PFSK-1 (cell line): ENCODE data around the gene NRAS.

ENCODE experiments used
- FOXP2 ChIP-seq: optimal IDR thresholded peaks from 2 replicates; pipeline ENCODE3; 2011; ENCODE audit warnings: borderline replicate concordance, control low read depth, inconsistent platforms; ENCODE audit not compliant: insufficient read depth; ENCODE audit errors: extremely low read length, extremely low read depth
- POLR2AphosphoS5 ChIP-seq: IDR thresholded peaks from 2 replicates; pipeline ENCODE4 v1.6.1; 2012; ENCODE audit warnings: low read depth, mild to moderate bottlenecking, control low read depth, low read length, moderate library complexity
- REST ChIP-seq, 2 experiments: IDR thresholded peaks; 2 replicates each; pipeline versions ENCODE4 v1.6.1 to v1.8.0; 2011 to 2012; ENCODE audit warnings: low read depth in 2 of 2, low read length in 2 of 2, control low read depth in 1 of 2, inconsistent platforms in 1 of 2, mild to moderate bottlenecking in 1 of 2, moderate library complexity in 1 of 2; ENCODE audit not compliant: insufficient read depth in 1 of 2
- SIN3A ChIP-seq: IDR thresholded peaks from 2 replicates; pipeline ENCODE4 v1.6.1; 2012; ENCODE audit warnings: mild to moderate bottlenecking, low read length, moderate library complexity, borderline replicate concordance; ENCODE audit not compliant: insufficient read depth
- TAF1 ChIP-seq: IDR thresholded peaks from 2 replicates; pipeline ENCODE4 v1.6.1; 2012; ENCODE audit warnings: low read length, control low read depth, borderline replicate concordance; ENCODE audit not compliant: insufficient read depth

Gene NRAS

GRCh38 chr1:114694540-114695310, 21.8 kb downstream of the NRAS start:
- TF ChIP-seq SIN3A (no peak), FOXP2 (no peak), TAF1 (no peak), REST (IDR thresholded peaks at IDR 0.05; ENCODE audit: insufficient read depth in 1 of 2, low read depth in 2 of 2, low read length in 2 of 2) (no peak), POLR2AphosphoS5 (no peak)

GRCh38 chr1:114692947-114693346, 23.6 kb downstream of the NRAS start:
- TF ChIP-seq TAF1 (no peak), SIN3A (no peak), FOXP2 (no peak), POLR2AphosphoS5 (no peak), REST (IDR thresholded peaks at IDR 0.05; ENCODE audit: insufficient read depth in 1 of 2, low read depth in 2 of 2, low read length in 2 of 2) (no peak)

DNA sequence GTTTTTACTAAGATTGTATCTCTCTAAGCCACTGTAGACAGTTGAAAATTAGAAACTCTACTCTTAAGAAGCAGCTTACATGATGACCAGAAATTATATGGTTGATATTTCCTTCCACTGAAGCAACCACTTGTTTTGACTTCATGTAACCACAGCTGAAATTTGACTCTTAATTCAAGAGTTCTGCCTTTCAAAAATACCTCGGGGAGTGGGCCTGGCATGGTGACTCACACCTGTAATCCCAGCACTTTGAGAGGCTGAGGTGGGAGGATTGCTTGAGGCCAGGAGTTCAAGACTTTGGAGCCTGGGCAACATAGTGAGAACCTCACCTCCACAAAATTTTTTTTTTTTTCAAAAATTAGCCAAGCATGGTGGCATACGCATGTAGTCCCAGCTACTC, 25.5 kb downstream of the NRAS start:
- no peak for TF ChIP-seq SIN3A
- TF ChIP-seq POLR2AphosphoS5: no peak
- TF ChIP-seq FOXP2: no peak
- TF ChIP-seq REST (IDR thresholded peaks at IDR 0.05; ENCODE audit: insufficient read depth in 1 of 2, low read depth in 2 of 2, low read length in 2 of 2): no peak
- no peak for TF ChIP-seq TAF1

- TF ChIP-seq SIN3A (no peak), POLR2AphosphoS5 (no peak), FOXP2 (no peak), REST (IDR thresholded peaks at IDR 0.05; ENCODE audit: insufficient read depth in 1 of 2, low read depth in 2 of 2, low read length in 2 of 2) (no peak), TAF1 (no peak)
Observed at GRCh38 chr1:114690148-114690547, 26.4 kb downstream of the NRAS start.

DNA sequence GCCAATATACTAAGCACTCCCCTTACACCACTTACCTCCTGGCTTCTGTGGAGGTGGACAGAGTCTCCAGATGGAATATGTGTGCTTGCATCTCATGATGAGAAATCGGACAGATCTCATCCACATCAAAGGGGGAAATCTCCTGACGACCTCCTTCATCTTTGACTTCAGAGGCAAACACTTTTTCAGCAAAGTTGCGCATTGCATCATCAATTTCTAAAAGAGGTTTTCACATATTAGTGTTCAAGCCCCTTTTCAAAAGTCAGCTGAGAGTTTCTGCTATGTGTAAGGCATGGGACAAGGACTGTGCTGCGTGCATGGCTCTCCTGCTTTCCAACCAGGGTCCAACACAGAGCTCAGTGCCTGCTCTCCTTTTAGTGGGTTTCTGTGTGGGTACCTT, 28.0 kb downstream of the NRAS start:
- TF ChIP-seq SIN3A (no peak), REST (IDR thresholded peaks at IDR 0.05; ENCODE audit: insufficient read depth in 1 of 2, low read depth in 2 of 2, low read length in 2 of 2) (no peak), TAF1 (no peak), FOXP2 (no peak), POLR2AphosphoS5 (no peak)
